ENCODE data around the gene KIF13A. TPM values are rescaled to one million over a fixed set of nuclear protein-coding genes. Genes with fewer than 3 reads are reported as not detected.
A peak's percentile ranks its signal among the peaks of the same experiment; 100 is the strongest.

KIF13A gene
- total and polyA plus RNA-seq, 10 of the 15 experiments (the other 5 are each of a cell fraction or from before 2014, with no cell fraction given) = 0.02 to 0.26 (median 0.13) TPM; not detected in 2

DNA sequence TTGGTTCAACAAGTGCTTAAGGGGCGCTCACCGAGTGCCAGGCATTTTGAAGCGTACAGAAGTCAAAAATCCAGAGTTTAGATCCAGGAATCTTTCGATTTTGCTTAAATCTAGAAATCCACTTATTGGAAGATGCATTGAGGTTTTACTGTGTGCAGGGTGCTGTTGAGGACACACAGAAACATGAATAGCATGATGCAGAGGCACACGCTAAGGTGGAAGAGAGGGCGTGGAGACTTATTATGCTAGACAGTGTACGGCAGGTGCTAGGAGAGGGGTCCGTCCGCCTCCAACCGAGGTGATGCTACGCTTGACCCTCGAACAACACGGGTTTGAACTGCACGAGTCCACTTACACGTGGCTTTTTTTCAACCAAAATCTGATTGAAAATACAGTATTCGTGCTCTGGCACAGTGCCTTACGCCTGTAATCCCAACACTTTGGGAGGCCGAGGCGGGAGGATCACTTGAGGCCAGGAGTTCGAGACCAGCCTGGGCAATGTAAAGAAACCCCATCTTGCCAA, 1.0 kb upstream of the KIF13A start (continued):
- no peak for TF ChIP-seq ZBTB33 (IDR thresholded peaks at IDR 0.05)

GRCh38 chr6:17987697-17988421, 424 bp upstream of the KIF13A start:
- FAIRE-seq = no peak
- WGBS (ENCODE audit: insufficient coverage, insufficient replicate concordance, low lambda C conversion rate, missing lambda C conversion rate) = under 1% methylated on average over 66 of the region's 78 CpGs
- peak overlapping the region; percentile 47 for H2AFZ ChIP-seq (ENCODE audit: control insufficient read depth, low read depth, low read length)
- H3K27ac ChIP-seq (ENCODE audit: control insufficient read depth, insufficient read depth) = no peak overlapping the region
- no peak overlapping the region for H3K9ac ChIP-seq (ENCODE audit: control insufficient read depth, insufficient read depth, low read length)
- no TSS peak for BruUV-seq (replicated peaks)
- RAD21 ChIA-PET (ENCODE audit: unreplicated experiment) = interaction anchor here (0.6 kb wide), 1 partner anchor 273 kb away, joined by 3 read pairs; no protein-coding TSS in a partner anchor
- POLR2A ChIA-PET = no interaction called here
- CTCF ChIA-PET = no interaction called here
- intact Hi-C loops (cut with micrococcal nuclease; ENCODE audit: unreplicated experiment) = loop anchor here (5.0 kb wide), 3 partner anchors 106 to 281 kb away; partner anchors contain the start of genes NHLRC1 and NUP153
- H3K79me2 ChIP-seq (ENCODE audit: control insufficient read depth, insufficient read depth, low read length) = no peaks in the 10 kb centered on the region
- peaks cover 6% of the 10 kb centered on the region for H3K4me1 ChIP-seq (ENCODE audit: control insufficient read depth, insufficient read depth, low read length)
- ATAC-seq = peak; percentile 88
- in situ Hi-C loops (cut with MboI) = no loop called here
- peak overlapping the region; percentile 77 for H3K4me2 ChIP-seq (ENCODE audit: control insufficient read depth, insufficient read depth)
- peak overlapping the region; percentile 68; the same call in 1 of the 2 replicates for H3K4me3 ChIP-seq
- SMC1A ChIA-PET (ENCODE audit: uncharacterized antibody, unreplicated experiment) = no interaction called here
- DNase-seq (ENCODE audit: low read depth, low spot score) = no peak
- peaks cover 6 to 21% of the 10 kb centered on the region in 2 experiments for H3K27me3 ChIP-seq (replicated peaks in 1 of 2; ENCODE audit: control insufficient read depth in 2 of 2, insufficient read depth in 2 of 2, low read length in 1 of 2)
- no peaks in the 10 kb centered on the region for H3K9me3 ChIP-seq (replicated peaks; ENCODE audit: control insufficient read depth, insufficient read depth, low read length)
- H4K20me1 ChIP-seq (ENCODE audit: control insufficient read depth, insufficient read depth) = 0 out of 2 replicates have a peak, but pooled peaks cover 2% of the 10 kb centered on the region
- H3K36me3 ChIP-seq (ENCODE audit: control insufficient read depth in 2 of 2, insufficient read depth in 2 of 2, low read length in 1 of 2) = no peaks in the 10 kb centered on the region
- TF ChIP-seq SIX5 (IDR thresholded peaks at IDR 0.05; ENCODE audit: low read depth, low read length, severe bottlenecking) (no peak), CTCF (IDR thresholded peaks at IDR 0.05 in 2 of 3, conservative IDR thresholded peaks at IDR 0.05 in 1 of 3; ENCODE audit: control insufficient read depth in 2 of 3, extremely low read depth in 1 of 3, insufficient read depth in 1 of 3, low read depth in 3 of 3, low read length in 3 of 3) (peak in 2 of 3 experiments; percentile 10 to 14; a peak in 2 of 6 replicates), CREB1 (IDR thresholded peaks at IDR 0.05; ENCODE audit: low read depth) (0 out of 2 replicates have a peak, but pooled peaks have one; percentile 25), ZSCAN29 (IDR thresholded peaks at IDR 0.05) (no peak), IKZF1 (conservative IDR thresholded peaks at IDR 0.05) (peak; percentile 61), RAD21 (IDR thresholded peaks at IDR 0.05; ENCODE audit: insufficient read depth, low read depth, low read length) (no peak), WRNIP1 (IDR thresholded peaks at IDR 0.05; ENCODE audit: borderline replicate concordance, low read depth, low read length) (no peak), RB1 (IDR thresholded peaks at IDR 0.05; ENCODE audit: borderline replicate concordance) (no peak), PML (IDR thresholded peaks at IDR 0.05; ENCODE audit: low read length) (no peak), HDGF (IDR thresholded peaks at IDR 0.05) (no peak), YY1 (IDR thresholded peaks at IDR 0.05; ENCODE audit: low read depth, low read length) (peak; percentile 45; the same call in 1 of the 2 replicates)
- TF ChIP-seq, protein P1, sequence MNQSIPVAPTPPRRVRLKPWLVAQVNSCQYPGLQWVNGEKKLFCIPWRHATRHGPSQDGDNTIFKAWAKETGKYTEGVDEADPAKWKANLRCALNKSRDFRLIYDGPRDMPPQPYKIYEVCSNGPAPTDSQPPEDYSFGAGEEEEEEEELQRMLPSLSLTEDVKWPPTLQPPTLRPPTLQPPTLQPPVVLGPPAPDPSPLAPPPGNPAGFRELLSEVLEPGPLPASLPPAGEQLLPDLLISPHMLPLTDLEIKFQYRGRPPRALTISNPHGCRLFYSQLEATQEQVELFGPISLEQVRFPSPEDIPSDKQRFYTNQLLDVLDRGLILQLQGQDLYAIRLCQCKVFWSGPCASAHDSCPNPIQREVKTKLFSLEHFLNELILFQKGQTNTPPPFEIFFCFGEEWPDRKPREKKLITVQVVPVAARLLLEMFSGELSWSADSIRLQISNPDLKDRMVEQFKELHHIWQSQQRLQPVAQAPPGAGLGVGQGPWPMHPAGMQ (IDR thresholded peaks at IDR 0.05; ENCODE audit: borderline replicate concordance) = no peak
- TF ChIP-seq, protein P2, sequence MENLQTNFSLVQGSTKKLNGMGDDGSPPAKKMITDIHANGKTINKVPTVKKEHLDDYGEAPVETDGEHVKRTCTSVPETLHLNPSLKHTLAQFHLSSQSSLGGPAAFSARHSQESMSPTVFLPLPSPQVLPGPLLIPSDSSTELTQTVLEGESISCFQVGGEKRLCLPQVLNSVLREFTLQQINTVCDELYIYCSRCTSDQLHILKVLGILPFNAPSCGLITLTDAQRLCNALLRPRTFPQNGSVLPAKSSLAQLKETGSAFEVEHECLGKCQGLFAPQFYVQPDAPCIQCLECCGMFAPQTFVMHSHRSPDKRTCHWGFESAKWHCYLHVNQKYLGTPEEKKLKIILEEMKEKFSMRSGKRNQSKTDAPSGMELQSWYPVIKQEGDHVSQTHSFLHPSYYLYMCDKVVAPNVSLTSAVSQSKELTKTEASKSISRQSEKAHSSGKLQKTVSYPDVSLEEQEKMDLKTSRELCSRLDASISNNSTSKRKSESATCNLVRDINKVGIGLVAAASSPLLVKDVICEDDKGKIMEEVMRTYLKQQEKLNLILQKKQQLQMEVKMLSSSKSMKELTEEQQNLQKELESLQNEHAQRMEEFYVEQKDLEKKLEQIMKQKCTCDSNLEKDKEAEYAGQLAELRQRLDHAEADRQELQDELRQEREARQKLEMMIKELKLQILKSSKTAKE (IDR thresholded peaks at IDR 0.05; ENCODE audit: low read depth, poor library complexity, severe bottlenecking) = no peak

Measured in GM12878 (cell line).